Spleen (tissue), 11 donors: Measurements from ENCODE around the gene HSH2D. TPM values are rescaled to one million over a fixed set of nuclear protein-coding genes. Genes with fewer than 3 reads are reported as not detected.
A peak's percentile ranks its signal among the peaks of the same experiment; 100 is the strongest.

Experiments
- DNase-seq: peaks from one replicate; pipeline ENCODE4 v3.0.0-alpha.2; 2020
- H3K27ac ChIP-seq, 8 donors: fragments of 200-600 bp; sonication (generic) in 7 of 8; 1 replicate in 4 of 8; 2 replicates in 4 of 8; pipeline versions ENCODE4 v1.5.0 to v1.8.0; 2016 to 2021; ENCODE audit warnings: inconsistent platforms in 4 of 8, mild to moderate bottlenecking in 4 of 8, moderate library complexity in 1 of 8
- H3K27me3 ChIP-seq, 7 donors: fragments of 200-600 bp; sonication (generic) in 6 of 7; replicated peaks in 1 of 7; 1 replicate in 4 of 7; 2 replicates in 3 of 7; pipeline versions ENCODE4 v1.5.0 to v1.8.0; 2016 to 2021; ENCODE audit warnings: inconsistent platforms in 3 of 7, mild to moderate bottlenecking in 1 of 7
- H3K36me3 ChIP-seq, 6 donors: fragments of 200-600 bp; sonication (generic) in 5 of 6; 1 replicate in 4 of 6; 2 replicates in 2 of 6; pipeline versions ENCODE4 v1.5.0 to v1.8.0; 2016 to 2021; ENCODE audit warnings: inconsistent platforms in 2 of 6
- H3K4me1 ChIP-seq, 6 donors: fragments of 200-600 bp; sonication (generic) in 5 of 6; 1 replicate in 3 of 6; 2 replicates in 3 of 6; pipeline versions ENCODE4 v1.5.0 to v1.8.0; 2016 to 2021; ENCODE audit warnings: inconsistent platforms in 3 of 6
- H3K4me3 ChIP-seq, 8 donors: fragments of 200-600 bp; sonication (generic) in 7 of 8; 1 replicate in 4 of 8; 2 replicates in 4 of 8; pipeline versions ENCODE4 v1.5.0 to v1.8.0; 2016 to 2021; ENCODE audit warnings: inconsistent platforms in 4 of 8, mild to moderate bottlenecking in 4 of 8, moderate library complexity in 2 of 8
- H3K9me3 ChIP-seq, 8 donors: fragments of 200-600 bp; sonication (generic) in 7 of 8; 1 replicate in 4 of 8; 2 replicates in 4 of 8; pipeline versions ENCODE4 v1.5.0 to v1.8.0; 2016 to 2021; ENCODE audit warnings: inconsistent platforms in 4 of 8
- POLR2A ChIP-seq, 3 donors: fragments of 450-650 bp; IDR thresholded peaks; one replicate each; pipeline ENCODE4 v1.5.1; 2017; ENCODE audit warnings: antibody characterized with exemption in 3 of 3, mild to moderate bottlenecking in 1 of 3
- POLR2AphosphoS5 ChIP-seq, 3 donors: sonication (generic); formaldehyde crosslinking; IDR thresholded peaks; one replicate each; pipeline ENCODE4 v1.5.1; 2017; ENCODE audit warnings: antibody characterized with exemption in 3 of 3
- whole genome bisulfite sequencing, 5 donors: extraction: QIAGEN DNeasy Blood & Tissue Kit in 3 of 5; methylation state at CpG; one replicate each; pipeline versions ENCODE4 v1.1.5 to v1.1.7; 2013 to 2018; 5-methylcytosine and 5-hydroxymethylcytosine counted together
- intact Hi-C: fragments of 100-400 bp; cut with DNase I; formaldehyde crosslinking; loops from one replicate; pipeline ENCODE4 v1.15.0; 2023; ENCODE audit warnings: low total_unique reads
- polyA plus RNA-seq, 3 donors: library from polyadenylated mRNA; stranded (reverse); fragments of 200-250 nt; gene quantifications; one replicate each; pipeline ENCODE4 v1.2.1, GENCODE V29; 2013
- total RNA-seq, 7 donors: library from RNA; depleted of rRNA in 3 of 7; stranded (reverse); fragments of >200 nt in 3 of 7; fragmentation: NEBNext Ultra II Directional in 4 of 7; extraction: Animal tissue kit (Norgen Biotek cat#: 25700) in 4 of 7; gene quantifications; one replicate each; pipeline versions ENCODE4 v1.1.0 to v1.2.1, GENCODE V29; 2016 to 2021
- TF ChIP-seq, protein P1 (sequence below), 11 experiments: fragments of 200-600 bp in 7 of 11; fragments of 450-650 bp in 4 of 11; sonication (generic) in 4 of 11; IDR thresholded peaks in 8 of 11; conservative IDR thresholded peaks in 3 of 11; 1 replicate in 7 of 11; 2 replicates in 4 of 11; pipeline versions ENCODE4 v1.4.0 to v1.8.0; 2016 to 2021; ENCODE audit warnings: antibody characterized with exemption in 11 of 11, inconsistent platforms in 4 of 11, mild to moderate bottlenecking in 1 of 11
- donor health status: healthy with polysubstance abuse.
- donor health status: DM: no; HTN: no; CAD: no; lungs with moderate emphysema.
- donor health status: DM: no; HTN: no; CAD: no.
- donor health status: Bipolar disorder and iron deficiency.
- donor health status: healthy.
- donor health status: DM: no; HTN: no; CAD: no.
- donor health status: DM: yes; HTN: yes; CAD: no.

Gene HSH2D
- total and polyA plus RNA-seq, 10 donors, result 39.6 to 119 (median 61.4) TPM

DNA sequence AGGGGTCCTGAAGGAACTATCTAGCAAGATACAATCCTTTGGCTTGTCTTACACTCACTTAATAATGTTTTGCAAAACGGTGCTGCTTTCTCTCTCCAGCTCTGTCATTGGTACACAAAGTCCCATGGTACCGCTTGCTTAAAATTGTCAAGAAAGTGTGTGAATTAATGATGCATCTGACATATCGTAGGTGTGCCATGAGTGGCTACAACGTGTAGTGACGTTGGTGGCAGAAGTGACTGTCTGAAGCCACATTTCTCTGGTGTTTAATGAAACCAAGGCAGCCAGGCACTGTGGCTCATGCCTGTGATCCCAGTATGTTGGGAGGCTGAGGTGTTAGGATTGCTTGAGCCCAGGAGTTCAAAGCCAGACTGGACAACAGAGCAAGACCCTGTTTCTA, 2.6 kb downstream of the HSH2D start:
- H3K9me3 ChIP-seq, result no peaks in the 10 kb centered on the region
- DNase-seq, result no peak
- H3K27me3 ChIP-seq, result no peaks in the 10 kb centered on the region
- H3K36me3 ChIP-seq, result peaks cover 0 to 36% (median 12%) of the 10 kb centered on the region in 6 donors
- peak overlapping the region in 3 of 8 donors; percentile 47 to 76 (median 50) for H3K4me3 ChIP-seq
- H3K27ac ChIP-seq, result peak overlapping the region in 4 of 8 donors; percentile 93 to 96 (median 95)
- 45 to 58% (median 50%) methylated on average over 5 of the region's 5 CpGs for WGBS, 5 donors
- H3K4me1 ChIP-seq, result peaks cover 29 to 100% (median 95%) of the 10 kb centered on the region in 6 donors
- TF ChIP-seq, protein P1, sequence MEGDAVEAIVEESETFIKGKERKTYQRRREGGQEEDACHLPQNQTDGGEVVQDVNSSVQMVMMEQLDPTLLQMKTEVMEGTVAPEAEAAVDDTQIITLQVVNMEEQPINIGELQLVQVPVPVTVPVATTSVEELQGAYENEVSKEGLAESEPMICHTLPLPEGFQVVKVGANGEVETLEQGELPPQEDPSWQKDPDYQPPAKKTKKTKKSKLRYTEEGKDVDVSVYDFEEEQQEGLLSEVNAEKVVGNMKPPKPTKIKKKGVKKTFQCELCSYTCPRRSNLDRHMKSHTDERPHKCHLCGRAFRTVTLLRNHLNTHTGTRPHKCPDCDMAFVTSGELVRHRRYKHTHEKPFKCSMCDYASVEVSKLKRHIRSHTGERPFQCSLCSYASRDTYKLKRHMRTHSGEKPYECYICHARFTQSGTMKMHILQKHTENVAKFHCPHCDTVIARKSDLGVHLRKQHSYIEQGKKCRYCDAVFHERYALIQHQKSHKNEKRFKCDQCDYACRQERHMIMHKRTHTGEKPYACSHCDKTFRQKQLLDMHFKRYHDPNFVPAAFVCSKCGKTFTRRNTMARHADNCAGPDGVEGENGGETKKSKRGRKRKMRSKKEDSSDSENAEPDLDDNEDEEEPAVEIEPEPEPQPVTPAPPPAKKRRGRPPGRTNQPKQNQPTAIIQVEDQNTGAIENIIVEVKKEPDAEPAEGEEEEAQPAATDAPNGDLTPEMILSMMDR (IDR thresholded peaks at IDR 0.05 in 8 of 11, conservative IDR thresholded peaks at IDR 0.05 in 3 of 11), result no peak
- TF ChIP-seq POLR2A (IDR thresholded peaks at IDR 0.05), result no peak
- intact Hi-C loops, result no loop called here

DNA sequence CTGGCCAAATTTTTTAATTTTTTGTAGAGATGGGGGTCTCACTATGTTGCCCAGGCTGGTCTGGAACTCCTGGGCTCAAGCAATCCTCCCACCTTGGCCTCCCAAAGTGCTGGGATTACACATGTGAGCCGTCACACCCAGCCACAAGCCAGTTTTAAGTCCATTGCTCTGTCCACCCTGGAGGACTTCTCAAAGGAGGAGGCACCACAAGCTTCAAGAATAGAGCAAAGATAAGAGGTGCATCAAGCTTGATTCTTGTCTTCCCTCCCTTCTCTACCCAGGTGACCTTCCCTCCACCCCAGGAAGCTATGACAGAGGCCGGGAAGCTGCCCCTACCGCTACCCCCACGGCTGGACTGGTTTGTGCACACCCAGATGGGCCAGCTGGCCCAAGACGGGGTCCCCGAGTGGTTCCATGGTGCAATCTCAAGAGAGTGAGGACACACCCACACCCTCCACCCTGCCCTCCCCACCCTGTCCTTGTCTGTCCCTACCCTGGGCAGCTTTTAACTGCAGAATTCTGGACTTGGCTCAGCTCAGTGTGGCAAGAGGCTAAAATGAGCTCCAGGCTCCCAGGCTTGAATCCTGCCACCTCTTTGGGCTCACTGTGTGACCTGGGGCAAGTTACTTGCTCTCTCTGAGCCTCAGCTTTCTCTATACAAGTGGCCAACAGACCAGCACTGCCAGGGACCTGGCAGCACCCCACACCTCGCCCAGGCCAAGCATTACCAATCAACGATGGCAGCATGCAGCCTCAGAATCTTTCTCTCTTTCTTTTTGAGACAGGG, 5.2 kb downstream of the HSH2D start:
- 34 to 53% (median 50%) methylated on average over 8 of the region's 8 CpGs for WGBS, 5 donors
- no peak for TF ChIP-seq POLR2A (IDR thresholded peaks at IDR 0.05)
- TF ChIP-seq, protein P1 (IDR thresholded peaks at IDR 0.05 in 8 of 11, conservative IDR thresholded peaks at IDR 0.05 in 3 of 11), result no peak
- no peak for TF ChIP-seq POLR2AphosphoS5 (IDR thresholded peaks at IDR 0.05)
- Histone ChIP-seq H3K36me3 (peaks cover 0 to 61% (median 31%) of the 10 kb centered on the region in 6 donors), H3K9me3 (no peaks in the 10 kb centered on the region), H3K27me3 (no peaks in the 10 kb centered on the region), H3K4me1 (peaks cover 22 to 90% (median 74%) of the 10 kb centered on the region in 6 donors), H3K4me3 (peak overlapping the region in 1 of 8 donors; percentile 42), H3K27ac (peak overlapping the region; percentile 60 to 96 (median 90))
- intact Hi-C loops, result no loop called here
- no peak for DNase-seq

DNA sequence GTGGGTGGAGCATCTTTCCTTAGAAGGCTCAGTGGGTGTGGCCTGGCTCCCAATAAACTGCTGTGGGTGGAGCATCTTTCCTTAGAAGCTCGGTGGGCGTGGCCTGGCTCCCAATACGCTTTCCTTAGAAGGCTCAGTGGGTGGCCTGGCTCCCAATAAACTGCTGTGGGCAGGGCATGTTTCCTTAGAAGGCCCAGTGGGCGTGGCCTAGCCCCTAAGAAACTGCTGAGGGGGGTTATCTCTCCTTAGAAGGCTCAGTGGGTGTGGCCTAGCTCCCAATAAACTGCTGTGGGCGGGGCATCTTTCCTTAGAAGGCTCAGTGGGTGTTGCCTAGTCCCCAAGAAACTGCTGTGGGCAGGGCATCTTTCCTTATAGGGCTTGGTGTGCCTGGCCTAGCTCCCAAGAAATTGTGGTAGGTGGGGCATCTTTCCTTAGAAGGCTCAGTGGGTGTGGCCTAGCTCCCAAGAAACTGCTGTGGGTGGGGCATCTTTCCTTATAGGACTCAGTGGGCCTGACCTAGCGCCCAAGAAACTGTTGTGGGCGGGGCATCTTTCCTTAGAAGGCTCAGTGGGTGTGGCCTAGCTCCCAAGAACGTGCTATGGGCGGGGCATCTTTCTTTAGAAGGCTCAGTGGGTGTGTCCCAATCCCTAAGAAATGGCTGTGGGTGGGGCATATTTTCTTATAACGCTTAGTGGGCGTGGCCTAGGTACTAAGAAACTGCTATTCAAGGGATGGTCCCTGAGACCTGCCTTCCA, 10.3 kb downstream of the HSH2D start:
- no peak overlapping the region for H3K4me3 ChIP-seq
- 79 to 91% (median 83%) methylated on average over 10 to 11 of the region's 11 CpGs for WGBS, 5 donors
- intact Hi-C loops, result no loop called here
- peak overlapping the region in 1 of 8 donors; percentile 61 for H3K27ac ChIP-seq
- no peaks in the 10 kb centered on the region for H3K27me3 ChIP-seq
- no peaks in the 10 kb centered on the region for H3K9me3 ChIP-seq
- peaks cover 14 to 69% (median 41%) of the 10 kb centered on the region in 6 donors for H3K4me1 ChIP-seq
- TF ChIP-seq POLR2A (IDR thresholded peaks at IDR 0.05) (no peak), POLR2AphosphoS5 (IDR thresholded peaks at IDR 0.05) (no peak)
- TF ChIP-seq, protein P1 (IDR thresholded peaks at IDR 0.05 in 8 of 11, conservative IDR thresholded peaks at IDR 0.05 in 3 of 11), result no peak
- no peak for DNase-seq
- peaks cover 0 to 98% (median 56%) of the 10 kb centered on the region in 6 donors for H3K36me3 ChIP-seq

DNA sequence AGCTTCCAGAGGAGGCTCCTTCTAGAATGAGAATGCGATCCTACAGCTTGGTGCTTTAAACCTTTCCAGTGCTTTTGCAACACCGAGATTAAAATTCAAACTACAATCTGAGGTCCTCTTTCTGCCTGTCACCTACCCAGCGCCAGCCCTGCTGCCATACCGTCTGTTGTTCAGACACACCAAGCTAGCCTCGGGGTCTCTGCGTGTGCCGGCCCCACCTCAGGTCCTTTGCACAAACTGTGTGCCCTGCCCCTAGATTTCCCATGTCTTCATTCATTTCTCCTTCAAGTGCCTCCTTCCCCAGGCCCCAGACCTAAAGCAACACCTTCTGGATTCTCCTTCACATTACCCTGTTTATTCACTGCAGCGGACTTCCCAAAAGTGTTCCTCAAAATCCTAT, 11.1 kb downstream of the HSH2D start:
- H3K36me3 ChIP-seq, result peaks cover 0 to 90% (median 53%) of the 10 kb centered on the region in 6 donors
- intact Hi-C loops, result no loop called here
- DNase-seq, result no peak
- no peak overlapping the region for H3K4me3 ChIP-seq
- WGBS, 5 donors, result 91 to 96% (median 94%) methylated on average over 8 of the region's 8 CpGs
- peak overlapping the region in 3 of 8 donors; percentile 30 to 61 (median 39) for H3K27ac ChIP-seq
- H3K9me3 ChIP-seq, result no peaks in the 10 kb centered on the region
- peaks cover 6 to 61% (median 33%) of the 10 kb centered on the region in 6 donors for H3K4me1 ChIP-seq
- no peaks in the 10 kb centered on the region for H3K27me3 ChIP-seq
- TF ChIP-seq POLR2AphosphoS5 (IDR thresholded peaks at IDR 0.05) (peak in 1 of 3 donors; percentile 13), POLR2A (IDR thresholded peaks at IDR 0.05) (no peak)
- TF ChIP-seq, protein P1 (IDR thresholded peaks at IDR 0.05 in 8 of 11, conservative IDR thresholded peaks at IDR 0.05 in 3 of 11), result no peak
